ENCODE results near the gene BBIP1.

- TF ChIP-seq POLR2A (IDR thresholded peaks at IDR 0.05), result no peak
- TF ChIP-seq CTCF (IDR thresholded peaks at IDR 0.05 in 4 of 5, conservative IDR thresholded peaks at IDR 0.05 in 1 of 5), result peak; percentile 53 to 66 (median 59)
Measured at GRCh38 chr10:110893559-110894179, 25.3 kb downstream of the BBIP1 start.
